ENCODE results near the gene STX8.

DNA sequence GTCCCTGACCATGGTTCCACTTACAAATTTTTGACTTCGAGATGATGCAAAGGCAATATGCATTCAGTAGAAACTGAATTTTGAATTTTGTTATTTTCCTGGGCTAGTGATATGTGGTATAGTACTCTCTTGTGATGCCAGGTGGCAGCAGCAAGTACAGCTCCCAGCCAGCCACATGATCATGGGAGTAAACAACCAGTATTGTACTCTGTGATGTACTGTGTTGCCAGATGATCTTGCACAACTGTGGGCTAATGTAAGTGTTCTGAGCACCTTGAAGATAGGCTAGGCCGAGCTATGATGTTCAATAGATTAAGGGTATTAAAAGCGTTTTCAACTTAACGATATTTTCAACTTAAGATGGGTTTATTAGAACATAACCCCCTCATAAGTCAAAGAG lies 250.8 kb downstream of the STX8 start:
- TF ChIP-seq, protein P1, sequence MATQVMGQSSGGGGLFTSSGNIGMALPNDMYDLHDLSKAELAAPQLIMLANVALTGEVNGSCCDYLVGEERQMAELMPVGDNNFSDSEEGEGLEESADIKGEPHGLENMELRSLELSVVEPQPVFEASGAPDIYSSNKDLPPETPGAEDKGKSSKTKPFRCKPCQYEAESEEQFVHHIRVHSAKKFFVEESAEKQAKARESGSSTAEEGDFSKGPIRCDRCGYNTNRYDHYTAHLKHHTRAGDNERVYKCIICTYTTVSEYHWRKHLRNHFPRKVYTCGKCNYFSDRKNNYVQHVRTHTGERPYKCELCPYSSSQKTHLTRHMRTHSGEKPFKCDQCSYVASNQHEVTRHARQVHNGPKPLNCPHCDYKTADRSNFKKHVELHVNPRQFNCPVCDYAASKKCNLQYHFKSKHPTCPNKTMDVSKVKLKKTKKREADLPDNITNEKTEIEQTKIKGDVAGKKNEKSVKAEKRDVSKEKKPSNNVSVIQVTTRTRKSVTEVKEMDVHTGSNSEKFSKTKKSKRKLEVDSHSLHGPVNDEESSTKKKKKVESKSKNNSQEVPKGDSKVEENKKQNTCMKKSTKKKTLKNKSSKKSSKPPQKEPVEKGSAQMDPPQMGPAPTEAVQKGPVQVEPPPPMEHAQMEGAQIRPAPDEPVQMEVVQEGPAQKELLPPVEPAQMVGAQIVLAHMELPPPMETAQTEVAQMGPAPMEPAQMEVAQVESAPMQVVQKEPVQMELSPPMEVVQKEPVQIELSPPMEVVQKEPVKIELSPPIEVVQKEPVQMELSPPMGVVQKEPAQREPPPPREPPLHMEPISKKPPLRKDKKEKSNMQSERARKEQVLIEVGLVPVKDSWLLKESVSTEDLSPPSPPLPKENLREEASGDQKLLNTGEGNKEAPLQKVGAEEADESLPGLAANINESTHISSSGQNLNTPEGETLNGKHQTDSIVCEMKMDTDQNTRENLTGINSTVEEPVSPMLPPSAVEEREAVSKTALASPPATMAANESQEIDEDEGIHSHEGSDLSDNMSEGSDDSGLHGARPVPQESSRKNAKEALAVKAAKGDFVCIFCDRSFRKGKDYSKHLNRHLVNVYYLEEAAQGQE (IDR thresholded peaks at IDR 0.05; ENCODE audit: insufficient read depth in 1 of 2, low read depth in 2 of 2, low read length in 2 of 2): no peak
- TF ChIP-seq SIN3A (IDR thresholded peaks at IDR 0.05; ENCODE audit: borderline replicate concordance, insufficient read depth, low read length): no peak
- TF ChIP-seq FOXP2 (optimal IDR thresholded peaks at IDR 0.05; ENCODE audit: borderline replicate concordance, extremely low read depth, extremely low read length, insufficient read depth): no peak
- no peak for TF ChIP-seq TAF1 (IDR thresholded peaks at IDR 0.05; ENCODE audit: borderline replicate concordance, insufficient read depth, low read length)
- no peak for TF ChIP-seq POLR2AphosphoS5 (IDR thresholded peaks at IDR 0.05; ENCODE audit: low read depth, low read length)
